Fibroblast of lung (primary cell): ENCODE results near the gene TAAR9. TPM values are rescaled to one million over a fixed set of nuclear protein-coding genes. Genes with fewer than 3 reads are reported as not detected.
A peak's percentile ranks its signal among the peaks of the same experiment; 100 is the strongest.

ENCODE experiments used
- DNase-seq, 2 donors: peaks; one replicate each; pipeline versions ENCODE4 v3.0.0 to v3.0.0-alpha.2; 2010; ENCODE audit warnings: low read depth in 2 of 2
- H2AFZ ChIP-seq: 2 replicates; pipeline ENCODE4 v1.5.1; 2012; ENCODE audit warnings: low read length, control low read depth, inconsistent platforms
- H3K27ac ChIP-seq: 2 replicates; pipeline ENCODE4 v1.5.1; 2011; ENCODE audit warnings: low read length, control low read depth; ENCODE audit not compliant: insufficient read depth
- H3K27me3 ChIP-seq: 2 replicates; pipeline ENCODE4 v1.5.1; 2011; ENCODE audit warnings: mild to moderate bottlenecking, low read length; ENCODE audit not compliant: control insufficient read depth, insufficient read depth
- H3K36me3 ChIP-seq: 2 replicates; pipeline ENCODE4 v1.5.1; 2011; ENCODE audit warnings: low read length; ENCODE audit not compliant: control insufficient read depth, insufficient read depth
- H3K4me1 ChIP-seq: 2 replicates; pipeline ENCODE4 v1.5.1; 2011; ENCODE audit warnings: low read length; ENCODE audit not compliant: control insufficient read depth, insufficient read depth; ENCODE audit errors: extremely low read depth
- H3K4me2 ChIP-seq: 2 replicates; pipeline ENCODE4 v1.5.1; 2011; ENCODE audit warnings: low read length, control low read depth; ENCODE audit not compliant: insufficient read depth; ENCODE audit errors: extremely low read depth
- H3K4me3 ChIP-seq, 4 experiments: fragments of 200-600 bp in 1 of 4; sonication (generic) in 1 of 4; replicated peaks in 1 of 4; 2 replicates each; pipeline ENCODE4 v1.5.1; 2011 to 2016; ENCODE audit warnings: low read length in 4 of 4, low read depth in 3 of 4, mild to moderate bottlenecking in 3 of 4, control low read depth in 2 of 4, inconsistent platforms in 1 of 4, mixed read lengths in 1 of 4; ENCODE audit not compliant: insufficient read depth in 1 of 4; ENCODE audit errors: control extremely low read depth in 1 of 4
- H3K79me2 ChIP-seq: 2 replicates; pipeline ENCODE4 v1.5.1; 2012; ENCODE audit warnings: mild to moderate bottlenecking, low read length, inconsistent platforms; ENCODE audit not compliant: control insufficient read depth, insufficient read depth
- H3K9ac ChIP-seq: 2 replicates; pipeline ENCODE4 v1.5.1; 2011; ENCODE audit warnings: mild to moderate bottlenecking, low read length, control low read depth; ENCODE audit not compliant: insufficient read depth
- H3K9me3 ChIP-seq: 2 replicates; pipeline ENCODE4 v1.5.1; 2012; ENCODE audit warnings: low read depth, low read length; ENCODE audit not compliant: control insufficient read depth, insufficient read depth
- H4K20me1 ChIP-seq: 2 replicates; pipeline ENCODE4 v1.5.1; 2011; ENCODE audit warnings: low read length; ENCODE audit not compliant: control insufficient read depth, insufficient read depth; ENCODE audit errors: extremely low read depth
- CTCF ChIP-seq, 2 donors: IDR thresholded peaks in 1 of 2; conservative IDR thresholded peaks in 1 of 2; 1 replicate in 1 of 2; 2 replicates in 1 of 2; pipeline ENCODE4 v1.5.1; 2011 to 2012; ENCODE audit warnings: low read length in 2 of 2, control low read depth in 1 of 2, inconsistent platforms in 1 of 2, low read depth in 1 of 2, mild to moderate bottlenecking in 1 of 2
- EZH2 ChIP-seq: IDR thresholded peaks from 2 replicates; pipeline ENCODE4 v1.5.1; 2012; ENCODE audit warnings: low read length, control low read depth, mild to moderate bottlenecking; ENCODE audit errors: missing control alignments
- polyA plus RNA-seq, 2 donors: library from polyadenylated mRNA; depleted of rRNA in 1 of 2; stranded (reverse) in 1 of 2; unstranded in 1 of 2; fragments of >200 nt; gene quantifications; 2 replicates each; pipeline ENCODE4 v1.2.1, GENCODE V29; 2011 to 2012; ENCODE audit warnings: missing spikeins in 1 of 2
- total RNA-seq: library from RNA; depleted of rRNA; stranded (reverse); fragments of >200 nt; gene quantifications from 2 replicates; pipeline ENCODE4 v1.2.1, GENCODE V29; 2014

TAAR9 gene
- total and polyA plus RNA-seq, 2 donors (not counting 1 experiment from before 2014, with no cell fraction given) = not detected

GRCh38 chr6:132490478-132491204, 47.4 kb upstream of the TAAR9 start:
- no peak overlapping the region for H3K4me2 ChIP-seq
- peaks cover 2% of the 10 kb centered on the region for H3K4me1 ChIP-seq
- H3K27me3 ChIP-seq = no peaks in the 10 kb centered on the region
- no peak overlapping the region for H3K9ac ChIP-seq
- no peak overlapping the region for H2AFZ ChIP-seq
- no peaks in the 10 kb centered on the region for H3K36me3 ChIP-seq
- H3K4me3 ChIP-seq = no peak overlapping the region
- H3K27ac ChIP-seq = no peak overlapping the region
- peaks cover 28% of the 10 kb centered on the region for H3K79me2 ChIP-seq
- no peaks in the 10 kb centered on the region for H4K20me1 ChIP-seq
- DNase-seq = no peak
- H3K9me3 ChIP-seq = no peaks in the 10 kb centered on the region
- TF ChIP-seq CTCF (conservative IDR thresholded peaks at IDR 0.05 in 1 of 2, IDR thresholded peaks at IDR 0.05 in 1 of 2; ENCODE audit: low read depth in 1 of 2, low read length in 2 of 2) (no peak), EZH2 (no peak)

- Histone ChIP-seq H3K9me3 (no peaks in the 10 kb centered on the region), H2AFZ (no peak overlapping the region), H3K9ac (no peak overlapping the region), H4K20me1 (no peaks in the 10 kb centered on the region), H3K4me3 (no peak overlapping the region), H3K4me1 (peaks cover 2% of the 10 kb centered on the region), H3K36me3 (no peaks in the 10 kb centered on the region), H3K27ac (no peak overlapping the region), H3K4me2 (no peak overlapping the region), H3K27me3 (no peaks in the 10 kb centered on the region), H3K79me2 (peaks cover 28% of the 10 kb centered on the region)
- no peak for TF ChIP-seq EZH2
- no peak for TF ChIP-seq CTCF (conservative IDR thresholded peaks at IDR 0.05 in 1 of 2, IDR thresholded peaks at IDR 0.05 in 1 of 2; ENCODE audit: low read depth in 1 of 2, low read length in 2 of 2)
- peak; percentile 32 to 57 for DNase-seq
Observed at GRCh38 chr6:132491303-132491702, 46.8 kb upstream of the TAAR9 start.

- peaks cover 28% of the 10 kb centered on the region for H3K79me2 ChIP-seq
Observed at GRCh38 chr6:132491881-132492280, 46.2 kb upstream of the TAAR9 start.

More at GRCh38 chr6:132491881-132492280, 46.2 kb upstream of the TAAR9 start:
- no peak overlapping the region for H3K9ac ChIP-seq
- TF ChIP-seq EZH2 (no peak), CTCF (conservative IDR thresholded peaks at IDR 0.05 in 1 of 2, IDR thresholded peaks at IDR 0.05 in 1 of 2; ENCODE audit: low read depth in 1 of 2, low read length in 2 of 2) (no peak)
- DNase-seq = no peak
- no peaks in the 10 kb centered on the region for H3K27me3 ChIP-seq
- no peak overlapping the region for H3K27ac ChIP-seq
- H3K9me3 ChIP-seq = no peaks in the 10 kb centered on the region
- H2AFZ ChIP-seq = no peak overlapping the region
- H3K36me3 ChIP-seq = no peaks in the 10 kb centered on the region
- H3K4me1 ChIP-seq = peaks cover 2% of the 10 kb centered on the region
- no peak overlapping the region for H3K4me2 ChIP-seq
- no peak overlapping the region for H3K4me3 ChIP-seq
- no peaks in the 10 kb centered on the region for H4K20me1 ChIP-seq
